ENCODE measurements around the gene SCFD2. TPM values are rescaled to one million over a fixed set of nuclear protein-coding genes. Genes with fewer than 3 reads are reported as not detected.

Gene SCFD2
- total and polyA plus RNA-seq, 4 donors: 4.3 to 28.8 (median 7.4) TPM

Small RNA genes within 50 kb of the gene (small RNA-seq; reads per million reads assigned to genes)
- not detected for gene RNU6-310P

Other genes with a start within 250 kb of the SCFD2 start
- 10 to 100 TPM; 23.3 to 30.3 TPM for gene FIP1L1, start 11.6 kb upstream of the SCFD2 start, total RNA-seq
- 10 to 100 TPM; 12.2 to 13.6 TPM for gene FIP1L1, start 11.6 kb upstream of the SCFD2 start, polyA plus RNA-seq
- 1 to 10 TPM; 3.0 to 3.4 TPM for gene LNX1, start 225.4 kb upstream of the SCFD2 start, total RNA-seq
- gene LNX1, start 225.4 kb upstream of the SCFD2 start, polyA plus RNA-seq: 1 to 10 TPM; 1.5 TPM